Gastroesophageal sphincter (tissue), 3 donors: Measurements from ENCODE around the gene EMP1.

Experiments used
- EP300 ChIP-seq: sonication (generic); formaldehyde crosslinking; IDR thresholded peaks from one replicate; pipeline ENCODE4 v1.6.1; 2017; ENCODE audit warnings: antibody characterized with exemption, mild to moderate bottlenecking
- POLR2A ChIP-seq, 2 donors: fragments of 450-650 bp; IDR thresholded peaks; one replicate each; pipeline ENCODE4 v1.6.1; 2017; ENCODE audit warnings: antibody characterized with exemption in 2 of 2, mild to moderate bottlenecking in 2 of 2, moderate library complexity in 1 of 2
- TF ChIP-seq, protein P1 (sequence below), 4 experiments: fragments of 200-600 bp in 2 of 4; fragments of 450-650 bp in 2 of 4; sonication (generic) in 1 of 4; IDR thresholded peaks; one replicate each; pipeline ENCODE4 v1.5.1; 2017 to 2019; ENCODE audit warnings: antibody characterized with exemption in 4 of 4, mild to moderate bottlenecking in 2 of 4, moderate library complexity in 2 of 4

DNA sequence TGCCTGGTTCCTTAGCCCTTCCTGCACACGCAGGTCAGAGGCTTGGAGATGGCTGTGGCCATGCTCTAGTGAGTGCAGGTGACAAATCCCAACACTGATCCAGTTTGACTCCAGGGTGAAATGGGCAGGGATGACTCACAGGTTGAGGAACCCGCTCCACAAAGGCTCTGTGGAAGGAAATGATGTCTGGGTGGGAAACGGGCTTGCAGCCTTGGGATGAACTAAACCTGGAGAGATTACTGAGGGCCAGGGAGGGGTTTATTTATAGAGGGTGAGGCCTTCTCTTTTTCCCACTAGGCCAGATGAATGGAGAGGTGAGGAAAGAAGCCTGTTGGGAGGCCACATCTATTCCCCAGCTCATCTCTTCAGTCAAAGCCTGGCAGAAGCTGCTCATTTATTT lies 29.3 kb upstream of the EMP1 start:
- TF ChIP-seq, protein P1, sequence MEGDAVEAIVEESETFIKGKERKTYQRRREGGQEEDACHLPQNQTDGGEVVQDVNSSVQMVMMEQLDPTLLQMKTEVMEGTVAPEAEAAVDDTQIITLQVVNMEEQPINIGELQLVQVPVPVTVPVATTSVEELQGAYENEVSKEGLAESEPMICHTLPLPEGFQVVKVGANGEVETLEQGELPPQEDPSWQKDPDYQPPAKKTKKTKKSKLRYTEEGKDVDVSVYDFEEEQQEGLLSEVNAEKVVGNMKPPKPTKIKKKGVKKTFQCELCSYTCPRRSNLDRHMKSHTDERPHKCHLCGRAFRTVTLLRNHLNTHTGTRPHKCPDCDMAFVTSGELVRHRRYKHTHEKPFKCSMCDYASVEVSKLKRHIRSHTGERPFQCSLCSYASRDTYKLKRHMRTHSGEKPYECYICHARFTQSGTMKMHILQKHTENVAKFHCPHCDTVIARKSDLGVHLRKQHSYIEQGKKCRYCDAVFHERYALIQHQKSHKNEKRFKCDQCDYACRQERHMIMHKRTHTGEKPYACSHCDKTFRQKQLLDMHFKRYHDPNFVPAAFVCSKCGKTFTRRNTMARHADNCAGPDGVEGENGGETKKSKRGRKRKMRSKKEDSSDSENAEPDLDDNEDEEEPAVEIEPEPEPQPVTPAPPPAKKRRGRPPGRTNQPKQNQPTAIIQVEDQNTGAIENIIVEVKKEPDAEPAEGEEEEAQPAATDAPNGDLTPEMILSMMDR (IDR thresholded peaks at IDR 0.05), result no peak
- no peak for TF ChIP-seq EP300
- no peak for TF ChIP-seq POLR2A (IDR thresholded peaks at IDR 0.05)
